Stimulated activated effector memory CD8-positive, alpha-beta T cell treated with anti-CD3 and anti-CD28 coated beads, Interleukin-12 subunit alpha, Interleukin-12 subunit beta, amount 100 ng/mL, for 72 hours (primary cell): ENCODE results near the gene PAEP.

Experiments
- ATAC-seq: fragments of 150-1000 bp; cut with Tn5 transposase; 2 replicates; pipeline ENCODE4 v1.10.0; 2021
- DNase-seq, 2 donors: peaks; one replicate each; pipeline ENCODE4 v3.0.0; 2021 to 2022; ENCODE audit warnings: low spot score in 2 of 2
- H3K27ac Mint-ChIP-seq: one replicate; pipeline ENCODE4 v1.8.0; 2022; ENCODE audit warnings: mild to moderate bottlenecking, mixed read lengths
- H3K36me3 Mint-ChIP-seq: one replicate; pipeline ENCODE4 v1.8.0; 2022; ENCODE audit warnings: mild to moderate bottlenecking, mixed read lengths
- H3K4me1 Mint-ChIP-seq: one replicate; pipeline ENCODE4 v1.8.0; 2022; ENCODE audit warnings: mixed read lengths
- H3K4me3 Mint-ChIP-seq: one replicate; pipeline ENCODE4 v1.8.0; 2022; ENCODE audit warnings: mild to moderate bottlenecking, mixed read lengths
- H3K9me3 Mint-ChIP-seq: one replicate; pipeline ENCODE4 v1.8.0; 2022; ENCODE audit warnings: mixed read lengths

The PAEP gene

GRCh38 chr9:135588886-135589595 lies 27.5 kb downstream of the PAEP start:
- no peak for DNase-seq
- ATAC-seq: no peak
- no peaks in the 10 kb centered on the region for H3K9me3 Mint-ChIP-seq
- H3K4me3 Mint-ChIP-seq: no peak overlapping the region
- H3K27ac Mint-ChIP-seq: no peak overlapping the region
- H3K36me3 Mint-ChIP-seq: no peaks in the 10 kb centered on the region
- H3K4me1 Mint-ChIP-seq: no peaks in the 10 kb centered on the region

- ATAC-seq: no peak
- H3K4me1 Mint-ChIP-seq: no peaks in the 10 kb centered on the region
- no peak overlapping the region for H3K27ac Mint-ChIP-seq
- no peaks in the 10 kb centered on the region for H3K36me3 Mint-ChIP-seq
- no peak for DNase-seq
- no peak overlapping the region for H3K4me3 Mint-ChIP-seq
- H3K9me3 Mint-ChIP-seq: peaks cover under 1% of the 10 kb centered on the region
These were observed 28.3 kb downstream of the PAEP start for GRCh38 chr9:135589596-135590485.

GRCh38 chr9:135590486-135591079 lies 29.0 kb downstream of the PAEP start:
- Mint-ChIP-seq H3K27ac (no peak overlapping the region), H3K36me3 (no peaks in the 10 kb centered on the region), H3K9me3 (peaks cover 2% of the 10 kb centered on the region), H3K4me1 (no peaks in the 10 kb centered on the region), H3K4me3 (no peak overlapping the region)
- ATAC-seq (no peak), DNase-seq (no peak)

GRCh38 chr9:135591506-135592330 lies 30.2 kb downstream of the PAEP start:
- Mint-ChIP-seq H3K4me3 (no peak overlapping the region), H3K9me3 (peaks cover 2% of the 10 kb centered on the region), H3K36me3 (no peaks in the 10 kb centered on the region), H3K27ac (no peak overlapping the region), H3K4me1 (no peaks in the 10 kb centered on the region)
- no peak for DNase-seq
- no peak for ATAC-seq

GRCh38 chr9:135592331-135592590 lies 30.7 kb downstream of the PAEP start:
- ATAC-seq: no peak
- H3K27ac Mint-ChIP-seq: no peak overlapping the region
- H3K4me1 Mint-ChIP-seq: no peaks in the 10 kb centered on the region
- DNase-seq: no peak
- peaks cover 2% of the 10 kb centered on the region for H3K9me3 Mint-ChIP-seq
- no peak overlapping the region for H3K4me3 Mint-ChIP-seq
- no peaks in the 10 kb centered on the region for H3K36me3 Mint-ChIP-seq

- ATAC-seq: no peak
- no peak overlapping the region for H3K4me3 Mint-ChIP-seq
- H3K36me3 Mint-ChIP-seq: no peaks in the 10 kb centered on the region
- H3K4me1 Mint-ChIP-seq: no peaks in the 10 kb centered on the region
- no peak for DNase-seq
- H3K27ac Mint-ChIP-seq: no peak overlapping the region
- peaks cover 2% of the 10 kb centered on the region for H3K9me3 Mint-ChIP-seq
These were observed 31.1 kb downstream of the PAEP start for GRCh38 chr9:135592625-135593024.

- Mint-ChIP-seq H3K9me3 (peaks cover 2% of the 10 kb centered on the region), H3K36me3 (no peaks in the 10 kb centered on the region), H3K4me3 (no peak overlapping the region), H3K27ac (no peak overlapping the region), H3K4me1 (no peaks in the 10 kb centered on the region)
- ATAC-seq: no peak
- DNase-seq: no peak
These were observed 34.7 kb downstream of the PAEP start for GRCh38 chr9:135596211-135596610.

- no peak for DNase-seq
- H3K27ac Mint-ChIP-seq: no peak overlapping the region
These were observed 38.8 kb downstream of the PAEP start for GRCh38 chr9:135600296-135600817.

GRCh38 chr9:135601988-135602387 lies 40.4 kb downstream of the PAEP start:
- H3K4me1 Mint-ChIP-seq: no peaks in the 10 kb centered on the region
- H3K36me3 Mint-ChIP-seq: no peaks in the 10 kb centered on the region
- H3K4me3 Mint-ChIP-seq: no peak overlapping the region
- no peak overlapping the region for H3K27ac Mint-ChIP-seq
- DNase-seq (no peak), ATAC-seq (no peak)
- no peaks in the 10 kb centered on the region for H3K9me3 Mint-ChIP-seq

More at GRCh38 chr9:135600296-135600817, 38.8 kb downstream of the PAEP start:
- Mint-ChIP-seq H3K4me1 (no peaks in the 10 kb centered on the region), H3K4me3 (no peak overlapping the region), H3K9me3 (no peaks in the 10 kb centered on the region), H3K36me3 (no peaks in the 10 kb centered on the region)
- ATAC-seq: no peak

GRCh38 chr9:135602789-135603481 lies 41.4 kb downstream of the PAEP start:
- H3K27ac Mint-ChIP-seq: no peak overlapping the region
- ATAC-seq (peak; percentile 36), DNase-seq (peak; percentile 49 to 84)
- no peaks in the 10 kb centered on the region for H3K4me1 Mint-ChIP-seq
- H3K4me3 Mint-ChIP-seq: no peak overlapping the region
- no peaks in the 10 kb centered on the region for H3K9me3 Mint-ChIP-seq
- H3K36me3 Mint-ChIP-seq: no peaks in the 10 kb centered on the region

- H3K9me3 Mint-ChIP-seq: no peaks in the 10 kb centered on the region
- DNase-seq (peak in 1 of 2 donors; percentile 40), ATAC-seq (no peak)
- H3K4me1 Mint-ChIP-seq: no peaks in the 10 kb centered on the region
- H3K4me3 Mint-ChIP-seq: no peak overlapping the region
- H3K36me3 Mint-ChIP-seq: no peaks in the 10 kb centered on the region
- no peak overlapping the region for H3K27ac Mint-ChIP-seq
These were observed 43.1 kb downstream of the PAEP start for GRCh38 chr9:135604437-135605237.

- Mint-ChIP-seq H3K4me1 (no peaks in the 10 kb centered on the region), H3K4me3 (no peak overlapping the region), H3K27ac (no peak overlapping the region), H3K36me3 (no peaks in the 10 kb centered on the region), H3K9me3 (no peaks in the 10 kb centered on the region)
- peak in 1 of 2 donors; percentile 39 for DNase-seq
- no peak for ATAC-seq
These were observed 43.8 kb downstream of the PAEP start for GRCh38 chr9:135605238-135605781.

GRCh38 chr9:135606885-135607259 lies 45.3 kb downstream of the PAEP start:
- Mint-ChIP-seq H3K4me1 (no peaks in the 10 kb centered on the region), H3K9me3 (no peaks in the 10 kb centered on the region), H3K4me3 (no peak overlapping the region), H3K27ac (no peak overlapping the region), H3K36me3 (peaks cover 4% of the 10 kb centered on the region)
- DNase-seq: peak in 1 of 2 donors; percentile 35
- no peak for ATAC-seq
